ENCODE data around the gene AMH.

Gene AMH

GRCh38 chr19:2286402-2287140 lies 37.4 kb downstream of the AMH start:
- DNase-seq (ENCODE audit: low read depth, low spot score): no peak

- DNase-seq (ENCODE audit: low read depth, low spot score): no peak
Observed at GRCh38 chr19:2287585-2288337, 38.6 kb downstream of the AMH start.

GRCh38 chr19:2288338-2288817 lies 39.3 kb downstream of the AMH start:
- DNase-seq (ENCODE audit: low read depth, low spot score): no peak

- no peak for DNase-seq (ENCODE audit: low read depth, low spot score)
Observed at GRCh38 chr19:2288818-2289713, 39.9 kb downstream of the AMH start.

- DNase-seq (ENCODE audit: low read depth, low spot score): no peak
Observed at GRCh38 chr19:2289714-2290435, 40.8 kb downstream of the AMH start.

- no peak for DNase-seq (ENCODE audit: low read depth, low spot score)
Observed at GRCh38 chr19:2290441-2291184, 41.5 kb downstream of the AMH start.

- DNase-seq (ENCODE audit: low read depth, low spot score): no peak
Observed at GRCh38 chr19:2291185-2291751, 42.1 kb downstream of the AMH start.

- DNase-seq (ENCODE audit: low read depth, low spot score): no peak
Observed at GRCh38 chr19:2294687-2295335, 45.7 kb downstream of the AMH start.

GRCh38 chr19:2296141-2296540 lies 47.0 kb downstream of the AMH start:
- DNase-seq (ENCODE audit: low read depth, low spot score): no peak

GRCh38 chr19:2300533-2300932 lies 51.4 kb downstream of the AMH start:
- DNase-seq (ENCODE audit: low read depth, low spot score): no peak

Measured in iPS DF 19.7 (cell line).